ENCODE measurements around the gene DIS3L2. TPM values are rescaled to one million over a fixed set of nuclear protein-coding genes. Genes with fewer than 3 reads are reported as not detected.

Gene DIS3L2
- total and polyA plus RNA-seq, 2 experiments from 2014 or later = 15.2 to 25.3 TPM

DNA sequence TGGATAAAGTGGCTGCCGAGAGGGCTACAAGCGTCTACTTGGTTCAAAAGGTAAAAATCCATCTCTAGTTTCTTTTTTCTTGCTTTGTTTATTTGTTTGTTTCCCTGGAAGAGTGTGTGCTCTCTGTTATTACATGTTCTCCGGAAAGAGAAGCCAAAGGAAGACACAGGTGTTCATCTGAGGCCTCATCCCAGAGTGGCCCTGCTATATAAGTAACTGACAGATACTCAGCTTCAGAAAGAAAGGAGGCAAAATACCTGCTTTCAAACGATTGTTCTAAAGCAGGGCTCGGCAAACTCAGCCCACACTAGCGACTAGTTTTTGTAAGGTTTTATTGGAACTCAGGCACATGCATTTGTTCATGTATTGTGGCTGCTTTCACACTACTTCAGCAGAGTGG lies 277.1 kb downstream of the DIS3L2 start:
- H3K36me3 ChIP-seq (ENCODE audit: insufficient read depth) = no peaks in the 10 kb centered on the region
- H3K9me3 Mint-ChIP-seq = no peaks in the 10 kb centered on the region
- no peaks in the 10 kb centered on the region for H3F3A ChIP-seq (replicated peaks; ENCODE audit: low read depth)
- no peak overlapping the region for H3K4me3 ChIP-seq
- H3K27me3 ChIP-seq (ENCODE audit: insufficient read depth) = no peaks in the 10 kb centered on the region
- H3K36me3 Mint-ChIP-seq (ENCODE audit: low read depth) = no peaks in the 10 kb centered on the region
- H4K20me1 ChIP-seq (replicated peaks; ENCODE audit: insufficient read depth) = no peaks in the 10 kb centered on the region
- ATAC-seq (no peak), DNase-seq (ENCODE audit: low spot score) (no peak)
- TF ChIP-seq EZH2phosphoT487 (IDR thresholded peaks at IDR 0.05; ENCODE audit: unreplicated experiment) (no peak), ZNF462 (CRISPR knock-in tag; IDR thresholded peaks at IDR 0.05) (no peak), ZNF114 (CRISPR knock-in tag; IDR thresholded peaks at IDR 0.05) (no peak), EZH2 (IDR thresholded peaks at IDR 0.05; ENCODE audit: low read depth, unreplicated experiment) (no peak), ZNF331 (CRISPR knock-in tag; IDR thresholded peaks at IDR 0.05; ENCODE audit: low read depth) (no peak), POLR2AphosphoS5 (IDR thresholded peaks at IDR 0.05; ENCODE audit: low read depth) (no peak), JUNB (IDR thresholded peaks at IDR 0.05; ENCODE audit: unreplicated experiment) (no peak), NANOG (IDR thresholded peaks at IDR 0.05; ENCODE audit: borderline replicate concordance) (no peak), CREB1 (CRISPR knock-in tag; IDR thresholded peaks at IDR 0.05; ENCODE audit: low read depth) (no peak)
- TF ChIP-seq, protein P1, sequence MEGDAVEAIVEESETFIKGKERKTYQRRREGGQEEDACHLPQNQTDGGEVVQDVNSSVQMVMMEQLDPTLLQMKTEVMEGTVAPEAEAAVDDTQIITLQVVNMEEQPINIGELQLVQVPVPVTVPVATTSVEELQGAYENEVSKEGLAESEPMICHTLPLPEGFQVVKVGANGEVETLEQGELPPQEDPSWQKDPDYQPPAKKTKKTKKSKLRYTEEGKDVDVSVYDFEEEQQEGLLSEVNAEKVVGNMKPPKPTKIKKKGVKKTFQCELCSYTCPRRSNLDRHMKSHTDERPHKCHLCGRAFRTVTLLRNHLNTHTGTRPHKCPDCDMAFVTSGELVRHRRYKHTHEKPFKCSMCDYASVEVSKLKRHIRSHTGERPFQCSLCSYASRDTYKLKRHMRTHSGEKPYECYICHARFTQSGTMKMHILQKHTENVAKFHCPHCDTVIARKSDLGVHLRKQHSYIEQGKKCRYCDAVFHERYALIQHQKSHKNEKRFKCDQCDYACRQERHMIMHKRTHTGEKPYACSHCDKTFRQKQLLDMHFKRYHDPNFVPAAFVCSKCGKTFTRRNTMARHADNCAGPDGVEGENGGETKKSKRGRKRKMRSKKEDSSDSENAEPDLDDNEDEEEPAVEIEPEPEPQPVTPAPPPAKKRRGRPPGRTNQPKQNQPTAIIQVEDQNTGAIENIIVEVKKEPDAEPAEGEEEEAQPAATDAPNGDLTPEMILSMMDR (conservative IDR thresholded peaks at IDR 0.05; ENCODE audit: low read depth in 2 of 2) = no peak
- no peak overlapping the region for H3K4me3 Mint-ChIP-seq
- H3K27ac ChIP-seq (ENCODE audit: low read depth) = no peak overlapping the region
- no peaks in the 10 kb centered on the region for H3K4me1 ChIP-seq (ENCODE audit: insufficient read depth)
- H3K4me1 Mint-ChIP-seq = peaks cover 8% of the 10 kb centered on the region; the same call in 2 of the 3 replicates
- no peak overlapping the region for H2AFZ ChIP-seq
- no peaks in the 10 kb centered on the region for H3K79me2 ChIP-seq (replicated peaks; ENCODE audit: insufficient read depth)
- H3K4me2 ChIP-seq = no peak overlapping the region
- no peaks in the 10 kb centered on the region for H3K9me2 ChIP-seq (ENCODE audit: insufficient read depth)
- H3K27me3 Mint-ChIP-seq (ENCODE audit: insufficient read depth, low read depth, poor library complexity) = no peaks in the 10 kb centered on the region
- no peak overlapping the region for H3K27ac Mint-ChIP-seq
